H1 (cell line): ENCODE results near the gene INAFM1. TPM values are rescaled to one million over a fixed set of nuclear protein-coding genes. Genes with fewer than 3 reads are reported as not detected.
A peak's percentile ranks its signal among the peaks of the same experiment; 100 is the strongest.

Experiments
- ASH2L ChIP-seq: fragments of 200-600, 300-600 bp; sonication (generic); IDR thresholded peaks from one replicate; pipeline ENCODE4 v1.7.1; 2017; ENCODE audit warnings: low read length
- CREB1 ChIP-seq: IDR thresholded peaks from 2 replicates; pipeline ENCODE4 v1.6.1; 2012; ENCODE audit warnings: inconsistent platforms
- CTBP2 ChIP-seq: IDR thresholded peaks from 2 replicates; pipeline ENCODE4 v1.7.0; 2011; ENCODE audit warnings: borderline replicate concordance, mild to moderate bottlenecking, moderate library complexity, mixed read lengths, low read length; ENCODE audit not compliant: insufficient read depth, insufficient read length
- FOSL1 ChIP-seq: IDR thresholded peaks from 2 replicates; pipeline ENCODE4 v1.6.1; 2011; ENCODE audit warnings: mild to moderate bottlenecking, low read depth, low read length, moderate library complexity; ENCODE audit not compliant: insufficient read depth
- HDAC2 ChIP-seq, 2 experiments: fragments of 300-600 bp in 1 of 2; sonication (generic) in 1 of 2; IDR thresholded peaks; 2 replicates each; pipeline ENCODE4 v1.6.1; 2011 to 2012; ENCODE audit warnings: low read depth in 2 of 2, low read length in 2 of 2, mild to moderate bottlenecking in 2 of 2, moderate library complexity in 2 of 2, borderline replicate concordance in 1 of 2, inconsistent platforms in 1 of 2
- KDM4A ChIP-seq: IDR thresholded peaks from one replicate; pipeline ENCODE4 v1.7.1; 2012; ENCODE audit warnings: low read depth, mild to moderate bottlenecking, moderate library complexity, low read length, inconsistent platforms; ENCODE audit not compliant: severe bottlenecking
- KDM5A ChIP-seq: fragments of 200-600 bp; IDR thresholded peaks from 2 replicates; pipeline ENCODE4 v1.7.1; 2012; ENCODE audit warnings: mild to moderate bottlenecking, low read length, inconsistent platforms, mixed read lengths
- MAFK ChIP-seq: IDR thresholded peaks from 2 replicates; pipeline ENCODE4 v1.6.1; 2012; ENCODE audit warnings: low read depth, mild to moderate bottlenecking, improper control_type of control experiment, low read length
- PHF8 ChIP-seq: fragments of 200-600 bp; sonication (generic); conservative IDR thresholded peaks from 2 replicates; pipeline ENCODE4 v1.7.1; 2012; ENCODE audit warnings: low read depth, mild to moderate bottlenecking, inconsistent platforms, low read length, moderate library complexity
- POLR2A ChIP-seq, 2 experiments: IDR thresholded peaks; 1 replicate in 1 of 2; 2 replicates in 1 of 2; pipeline ENCODE4 v1.6.1; 2011; ENCODE audit warnings: low read depth in 2 of 2, low read length in 2 of 2, mild to moderate bottlenecking in 2 of 2; ENCODE audit errors: control extremely low read depth in 1 of 2
- RBBP5 ChIP-seq: IDR thresholded peaks from 2 replicates; pipeline ENCODE4 v1.7.1; 2012; ENCODE audit warnings: low read depth, mild to moderate bottlenecking, inconsistent platforms, low read length, moderate library complexity, borderline replicate concordance
- SIRT6 ChIP-seq: IDR thresholded peaks from one replicate; pipeline ENCODE4 v1.7.1; 2012; ENCODE audit warnings: low read length, inconsistent platforms
- TAF7 ChIP-seq: optimal IDR thresholded peaks from 2 replicates; pipeline ENCODE3; 2011; ENCODE audit warnings: low read depth, mild to moderate bottlenecking, inconsistent platforms, low read length, moderate library complexity, borderline replicate concordance
- TEAD4 ChIP-seq: IDR thresholded peaks from 2 replicates; pipeline ENCODE4 v1.6.1; 2012; ENCODE audit warnings: low read depth, low read length, inconsistent platforms, mixed read lengths
- polyA plus RNA-seq, 7 experiments: library from polyadenylated mRNA; depleted of rRNA in 3 of 7; stranded (reverse) in 5 of 7; unstranded in 2 of 7; fragments of >200 nt in 5 of 7; fragments of 200-250 nt in 2 of 7; gene quantifications; 1 replicate in 5 of 7; 2 replicates in 1 of 7; 4 replicates in 1 of 7; pipeline versions ENCODE4 v1.2.1 to v1.2.3, GENCODE V29; 2011 to 2013; ENCODE audit warnings: missing spikeins in 2 of 7, mixed read lengths in 2 of 7
- total RNA-seq: library from RNA; stranded (reverse); fragmentation: NEBNext Ultra II Directional; extraction: Animal tissue kit (Norgen Biotek cat#: 25700); gene quantifications from 2 replicates; pipeline ENCODE4 v1.2.1, GENCODE V29; 2021
- TF ChIP-seq, protein P1 (sequence below): IDR thresholded peaks from 2 replicates; pipeline ENCODE4 v1.6.1; 2012; ENCODE audit warnings: inconsistent platforms
- TF ChIP-seq, protein P2 (sequence below): IDR thresholded peaks from 2 replicates; pipeline ENCODE4 v1.6.1; 2012; ENCODE audit warnings: inconsistent platforms
- TF ChIP-seq, protein P3 (sequence below): IDR thresholded peaks from 2 replicates; pipeline ENCODE4 v1.6.1; 2011; ENCODE audit warnings: low read length, improper control_type of control experiment
- TF ChIP-seq, protein P4 (sequence below), 3 experiments: IDR thresholded peaks; 1 replicate in 2 of 3; 2 replicates in 1 of 3; pipeline versions ENCODE4 v1.5.1 to v1.6.1; 2011; ENCODE audit warnings: low read length in 3 of 3, mild to moderate bottlenecking in 3 of 3, inconsistent platforms in 2 of 3, low read depth in 1 of 3, moderate library complexity in 1 of 3; ENCODE audit not compliant: insufficient read depth in 1 of 3; ENCODE audit errors: control extremely low read depth in 1 of 3

The INAFM1 gene
- total and polyA plus RNA-seq, 2 of the 8 experiments (the other 6 are each of a cell fraction or from before 2014, with no cell fraction given): 2.6 to 3.4 TPM

DNA sequence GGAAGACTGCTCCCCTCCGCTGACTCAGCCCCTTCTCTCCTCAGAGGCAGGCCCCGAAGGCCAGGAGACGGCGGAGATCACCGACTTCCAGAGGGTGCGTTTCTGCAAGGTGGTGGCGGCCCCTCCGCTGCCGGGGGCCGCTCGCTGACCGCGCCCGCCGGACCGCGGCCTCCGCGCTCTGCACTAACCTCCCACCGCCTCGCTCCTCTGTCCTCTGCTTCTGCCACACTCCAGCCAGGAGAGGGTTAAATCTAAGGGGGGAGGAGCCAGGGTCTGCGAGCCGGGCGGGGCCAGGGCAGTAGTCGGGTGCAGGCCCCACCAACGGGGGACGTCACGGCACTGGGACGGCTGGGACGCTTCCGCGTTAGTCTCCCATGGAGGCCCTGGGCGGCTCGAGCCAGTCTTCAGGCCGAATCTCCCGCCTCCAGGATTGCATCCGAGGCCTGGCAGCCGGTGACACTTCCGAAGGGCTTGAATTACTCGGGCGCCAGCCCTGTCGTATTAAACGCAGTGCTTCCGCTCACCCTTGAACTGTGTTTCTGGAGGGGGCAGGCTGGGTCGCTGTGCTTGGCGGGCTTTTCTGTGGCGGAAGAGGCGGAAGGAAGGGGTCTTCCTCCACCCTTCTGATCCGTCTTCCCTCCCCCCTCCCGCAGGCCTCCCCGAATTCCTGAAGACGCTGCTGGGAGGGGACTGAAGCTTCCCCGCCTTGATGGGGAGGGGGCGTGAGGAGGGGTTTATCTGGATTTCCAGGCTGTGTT is 1.2 kb upstream of the INAFM1 start (continued):
- peak; percentile 72 for TF ChIP-seq PHF8
- TF ChIP-seq KDM4A: no peak
- TF ChIP-seq KDM5A: no peak
- peak; percentile 52 for TF ChIP-seq ASH2L
- no peak for TF ChIP-seq FOSL1
- TF ChIP-seq, protein P1, sequence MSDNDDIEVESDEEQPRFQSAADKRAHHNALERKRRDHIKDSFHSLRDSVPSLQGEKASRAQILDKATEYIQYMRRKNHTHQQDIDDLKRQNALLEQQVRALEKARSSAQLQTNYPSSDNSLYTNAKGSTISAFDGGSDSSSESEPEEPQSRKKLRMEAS: peak; percentile 40; the same call in 1 of the 2 replicates
- 0 out of 2 replicates have a peak, but pooled peaks have one; percentile 41 for TF ChIP-seq RBBP5
- TF ChIP-seq, protein P2, sequence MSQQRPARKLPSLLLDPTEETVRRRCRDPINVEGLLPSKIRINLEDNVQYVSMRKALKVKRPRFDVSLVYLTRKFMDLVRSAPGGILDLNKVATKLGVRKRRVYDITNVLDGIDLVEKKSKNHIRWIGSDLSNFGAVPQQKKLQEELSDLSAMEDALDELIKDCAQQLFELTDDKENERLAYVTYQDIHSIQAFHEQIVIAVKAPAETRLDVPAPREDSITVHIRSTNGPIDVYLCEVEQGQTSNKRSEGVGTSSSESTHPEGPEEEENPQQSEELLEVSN: peak; percentile 77
- peak; percentile 77 for TF ChIP-seq CREB1
- TF ChIP-seq SIRT6: no peak
- peak; percentile 68 for TF ChIP-seq TAF7
- peak; percentile 34 for TF ChIP-seq CTBP2
- peak; percentile 71 to 78; a peak in 2 of 3 replicates for TF ChIP-seq POLR2A (IDR thresholded peaks at IDR 0.05; ENCODE audit: control extremely low read depth in 1 of 2, low read depth in 2 of 2, low read length in 2 of 2)
- TF ChIP-seq, protein P3, sequence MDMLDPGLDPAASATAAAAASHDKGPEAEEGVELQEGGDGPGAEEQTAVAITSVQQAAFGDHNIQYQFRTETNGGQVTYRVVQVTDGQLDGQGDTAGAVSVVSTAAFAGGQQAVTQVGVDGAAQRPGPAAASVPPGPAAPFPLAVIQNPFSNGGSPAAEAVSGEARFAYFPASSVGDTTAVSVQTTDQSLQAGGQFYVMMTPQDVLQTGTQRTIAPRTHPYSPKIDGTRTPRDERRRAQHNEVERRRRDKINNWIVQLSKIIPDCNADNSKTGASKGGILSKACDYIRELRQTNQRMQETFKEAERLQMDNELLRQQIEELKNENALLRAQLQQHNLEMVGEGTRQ: no peak; the same call in 1 of the 2 replicates
- TF ChIP-seq HDAC2 (IDR thresholded peaks at IDR 0.05; ENCODE audit: borderline replicate concordance in 1 of 2, low read depth in 2 of 2, low read length in 2 of 2): 0 out of 4 replicates have a peak, but pooled peaks of 1 of the 2 experiments have one; percentile 29
- no peak for TF ChIP-seq MAFK
- TF ChIP-seq, protein P4, sequence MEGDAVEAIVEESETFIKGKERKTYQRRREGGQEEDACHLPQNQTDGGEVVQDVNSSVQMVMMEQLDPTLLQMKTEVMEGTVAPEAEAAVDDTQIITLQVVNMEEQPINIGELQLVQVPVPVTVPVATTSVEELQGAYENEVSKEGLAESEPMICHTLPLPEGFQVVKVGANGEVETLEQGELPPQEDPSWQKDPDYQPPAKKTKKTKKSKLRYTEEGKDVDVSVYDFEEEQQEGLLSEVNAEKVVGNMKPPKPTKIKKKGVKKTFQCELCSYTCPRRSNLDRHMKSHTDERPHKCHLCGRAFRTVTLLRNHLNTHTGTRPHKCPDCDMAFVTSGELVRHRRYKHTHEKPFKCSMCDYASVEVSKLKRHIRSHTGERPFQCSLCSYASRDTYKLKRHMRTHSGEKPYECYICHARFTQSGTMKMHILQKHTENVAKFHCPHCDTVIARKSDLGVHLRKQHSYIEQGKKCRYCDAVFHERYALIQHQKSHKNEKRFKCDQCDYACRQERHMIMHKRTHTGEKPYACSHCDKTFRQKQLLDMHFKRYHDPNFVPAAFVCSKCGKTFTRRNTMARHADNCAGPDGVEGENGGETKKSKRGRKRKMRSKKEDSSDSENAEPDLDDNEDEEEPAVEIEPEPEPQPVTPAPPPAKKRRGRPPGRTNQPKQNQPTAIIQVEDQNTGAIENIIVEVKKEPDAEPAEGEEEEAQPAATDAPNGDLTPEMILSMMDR (IDR thresholded peaks at IDR 0.05; ENCODE audit: control extremely low read depth in 1 of 3, insufficient read depth in 1 of 3, low read depth in 1 of 3, low read length in 3 of 3): no peak
- TF ChIP-seq TEAD4: no peak
